Cardiac muscle cell (in vitro differentiated cells and primary cell): ENCODE data around the gene CTSO. TPM values are rescaled to one million over a fixed set of nuclear protein-coding genes. Genes with fewer than 3 reads are reported as not detected.

ENCODE experiments used
- DNase-seq, 2 donors: peaks; one replicate each; pipeline versions ENCODE4 v3.0.0 to v3.0.0-alpha.2; 2010 to 2017; ENCODE audit warnings: low read depth in 1 of 2, low spot score in 1 of 2
- H3K27ac ChIP-seq: fragments of 200-600 bp; sonication (generic); 2 replicates; pipeline ENCODE4 v1.5.1; 2016
- H3K27me3 ChIP-seq: fragments of 200-600 bp; sonication (generic); 2 replicates; pipeline ENCODE4 v1.6.0; 2016; ENCODE audit warnings: control low read depth
- H3K36me3 ChIP-seq: fragments of 200-600 bp; sonication (generic); 2 replicates; pipeline ENCODE4 v1.5.1; 2016; ENCODE audit warnings: control low read depth
- H3K4me1 ChIP-seq: fragments of 200-600 bp; sonication (generic); 2 replicates; pipeline ENCODE4 v1.8.1; 2017; ENCODE audit warnings: low read depth, mild to moderate bottlenecking, mixed run types
- H3K4me3 ChIP-seq: fragments of 200-600 bp; sonication (generic); 2 replicates; pipeline ENCODE4 v1.5.1; 2016; ENCODE audit warnings: mild to moderate bottlenecking
- H3K9me3 ChIP-seq: fragments of 200-600 bp; sonication (generic); 2 replicates; pipeline ENCODE4 v1.5.1; 2017; ENCODE audit warnings: low read depth, mild to moderate bottlenecking, control low read depth
- CTCF ChIP-seq: IDR thresholded peaks from 2 replicates; pipeline ENCODE4 v1.5.1; 2012; ENCODE audit warnings: low read depth, mild to moderate bottlenecking, low read length
- polyA plus RNA-seq: library from polyadenylated mRNA; unstranded; fragments of >200 nt; fragmentation: Nextera tagmentation; extraction: Ambion mirVana; gene quantifications from 2 replicates; pipeline ENCODE4 v1.2.1, GENCODE V29; 2016
- total RNA-seq: library from RNA; depleted of rRNA; stranded (reverse); fragments of >200 nt; gene quantifications from 2 replicates; pipeline ENCODE4 v1.2.3, GENCODE V29; 2016

The CTSO gene
- total and polyA plus RNA-seq, 2 experiments from 2014 or later = 2.6 to 6.5 TPM

DNA sequence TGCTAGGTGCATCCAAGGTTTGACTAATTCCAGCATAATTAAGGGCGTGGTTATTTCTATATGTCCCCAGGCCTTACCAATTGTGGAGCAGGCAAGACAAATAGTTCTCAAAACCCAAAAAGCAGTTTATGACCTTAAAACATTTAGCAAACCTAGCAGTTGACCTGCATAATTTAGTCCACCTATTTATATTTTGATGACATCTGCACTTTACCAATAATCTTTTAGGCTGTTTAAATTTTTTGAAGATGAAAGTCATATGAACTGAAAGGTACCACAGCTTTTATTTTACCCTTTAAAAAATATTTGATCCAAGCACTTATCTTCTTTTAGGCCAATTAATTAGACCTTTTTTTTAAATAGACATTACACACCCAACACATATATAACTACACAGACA lies 77.8 kb downstream of the CTSO start:
- Histone ChIP-seq H3K27ac (no peak overlapping the region), H3K9me3 (no peaks in the 10 kb centered on the region), H3K27me3 (no peaks in the 10 kb centered on the region), H3K4me3 (no peak overlapping the region), H3K4me1 (no peaks in the 10 kb centered on the region), H3K36me3 (no peaks in the 10 kb centered on the region)
- TF ChIP-seq CTCF = no peak
- DNase-seq = no peak

Other genes with a start within 250 kb of the CTSO start
- 26.6 TPM in 2 replicates for gene GUCY1B1, start 194.8 kb downstream of the CTSO start, total RNA-seq
- 19.1 and 34.6 TPM in 2 replicates for gene GUCY1B1, start 194.8 kb downstream of the CTSO start, polyA plus RNA-seq
- not detected in 2 replicates for gene ASIC5, start 87.6 kb downstream of the CTSO start, total RNA-seq
- gene ASIC5, start 87.6 kb downstream of the CTSO start, polyA plus RNA-seq = not detected in 2 replicates
- gene TDO2, start 50.2 kb downstream of the CTSO start, total RNA-seq = 0.57 and 2.6 TPM in 2 replicates
- gene TDO2, start 50.2 kb downstream of the CTSO start, polyA plus RNA-seq = 1.4 and 2.5 TPM in 2 replicates